Neutrophil (primary cell): Measurements from ENCODE around the gene GTF3C1.

Experiments
- H3K27ac ChIP-seq: fragments of 200-600 bp; sonication (generic); 2 replicates; pipeline ENCODE4 v1.5.1; 2016; ENCODE audit warnings: mild to moderate bottlenecking, moderate library complexity
- H3K27me3 ChIP-seq: fragments of 200-600 bp; sonication (generic); 2 replicates; pipeline ENCODE4 v1.6.0; 2016; ENCODE audit warnings: mild to moderate bottlenecking
- H3K36me3 ChIP-seq: fragments of 200-600 bp; sonication (generic); 2 replicates; pipeline ENCODE4 v1.5.1; 2017
- H3K4me1 ChIP-seq, 2 experiments: fragments of 200-600 bp in 1 of 2; sonication (generic) in 1 of 2; 1 replicate in 1 of 2; 2 replicates in 1 of 2; pipeline versions ENCODE4 v1.5.1 to v1.6.1; 2013 to 2016; ENCODE audit warnings: low read depth in 1 of 2, low read length in 1 of 2, mild to moderate bottlenecking in 1 of 2, moderate library complexity in 1 of 2; ENCODE audit not compliant: control insufficient read depth in 1 of 2, insufficient read depth in 1 of 2
- H3K4me3 ChIP-seq, 2 experiments: fragments of 200-600 bp in 1 of 2; sonication (generic) in 1 of 2; 1 replicate in 1 of 2; 2 replicates in 1 of 2; pipeline ENCODE4 v1.5.1; 2013 to 2016; ENCODE audit warnings: low read depth in 1 of 2, low read length in 1 of 2, mild to moderate bottlenecking in 1 of 2, moderate library complexity in 1 of 2
- H3K9me3 ChIP-seq: fragments of 200-600 bp; sonication (generic); 2 replicates; pipeline ENCODE4 v1.5.1; 2016
- TF ChIP-seq, protein P1 (sequence below): fragments of 200-600 bp; sonication (generic); IDR thresholded peaks from 2 replicates; pipeline ENCODE4 v1.5.1; 2016; ENCODE audit warnings: antibody characterized with exemption

Gene GTF3C1

DNA sequence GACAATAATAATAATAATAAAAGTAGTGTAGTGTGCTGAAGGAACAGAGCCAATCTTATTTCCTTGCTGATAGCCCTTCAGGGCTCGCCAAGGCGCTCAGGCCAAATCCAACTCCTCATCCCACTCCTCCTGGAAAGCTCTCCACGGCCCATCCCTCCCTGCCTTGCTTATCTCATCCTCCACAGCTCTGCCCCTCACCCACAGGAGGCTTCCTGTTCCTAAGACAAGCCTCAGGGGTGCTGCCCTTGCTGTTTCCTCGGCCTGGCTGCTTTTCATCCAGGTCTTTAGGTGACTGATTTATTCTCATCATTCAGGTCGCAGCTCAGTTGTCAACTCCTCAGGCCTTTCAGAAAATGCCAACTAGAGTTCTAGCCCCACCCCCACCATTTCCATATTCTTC, 11.2 kb downstream of the GTF3C1 start:
- Histone ChIP-seq H3K4me1 (no peaks in the 10 kb centered on the region), H3K9me3 (no peaks in the 10 kb centered on the region), H3K27me3 (no peaks in the 10 kb centered on the region), H3K36me3 (peaks cover 96% of the 10 kb centered on the region), H3K4me3 (no peak overlapping the region), H3K27ac (no peak overlapping the region)
- TF ChIP-seq, protein P1, sequence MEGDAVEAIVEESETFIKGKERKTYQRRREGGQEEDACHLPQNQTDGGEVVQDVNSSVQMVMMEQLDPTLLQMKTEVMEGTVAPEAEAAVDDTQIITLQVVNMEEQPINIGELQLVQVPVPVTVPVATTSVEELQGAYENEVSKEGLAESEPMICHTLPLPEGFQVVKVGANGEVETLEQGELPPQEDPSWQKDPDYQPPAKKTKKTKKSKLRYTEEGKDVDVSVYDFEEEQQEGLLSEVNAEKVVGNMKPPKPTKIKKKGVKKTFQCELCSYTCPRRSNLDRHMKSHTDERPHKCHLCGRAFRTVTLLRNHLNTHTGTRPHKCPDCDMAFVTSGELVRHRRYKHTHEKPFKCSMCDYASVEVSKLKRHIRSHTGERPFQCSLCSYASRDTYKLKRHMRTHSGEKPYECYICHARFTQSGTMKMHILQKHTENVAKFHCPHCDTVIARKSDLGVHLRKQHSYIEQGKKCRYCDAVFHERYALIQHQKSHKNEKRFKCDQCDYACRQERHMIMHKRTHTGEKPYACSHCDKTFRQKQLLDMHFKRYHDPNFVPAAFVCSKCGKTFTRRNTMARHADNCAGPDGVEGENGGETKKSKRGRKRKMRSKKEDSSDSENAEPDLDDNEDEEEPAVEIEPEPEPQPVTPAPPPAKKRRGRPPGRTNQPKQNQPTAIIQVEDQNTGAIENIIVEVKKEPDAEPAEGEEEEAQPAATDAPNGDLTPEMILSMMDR, result no peak

DNA sequence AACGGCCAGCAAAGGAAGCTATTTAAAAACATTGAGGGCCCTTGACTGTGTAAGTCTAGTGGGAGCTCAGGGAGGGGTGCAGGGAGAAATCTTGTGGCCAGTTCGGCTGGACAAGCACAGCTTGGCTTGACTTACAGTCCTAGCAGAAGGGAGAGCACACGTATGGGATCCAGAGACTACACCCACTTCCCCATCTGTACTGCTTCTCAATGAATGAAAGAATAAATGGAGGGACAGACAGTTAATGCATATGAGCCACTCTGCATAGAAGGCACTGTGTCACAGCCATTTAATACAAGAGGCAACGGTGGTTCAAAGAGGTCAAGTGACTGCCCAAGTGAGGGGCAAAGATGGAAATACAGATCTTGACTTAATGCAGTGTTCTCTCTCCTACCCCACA, 15.5 kb downstream of the GTF3C1 start:
- peaks cover 96% of the 10 kb centered on the region for H3K36me3 ChIP-seq
- H3K9me3 ChIP-seq, result no peaks in the 10 kb centered on the region
- TF ChIP-seq, protein P1, result no peak
- H3K27ac ChIP-seq, result no peak overlapping the region
- H3K4me3 ChIP-seq, result no peak overlapping the region
- no peaks in the 10 kb centered on the region for H3K27me3 ChIP-seq
- no peaks in the 10 kb centered on the region for H3K4me1 ChIP-seq

GRCh38 chr16:27531826-27532800, 17.6 kb downstream of the GTF3C1 start:
- H3K27me3 ChIP-seq, result no peaks in the 10 kb centered on the region
- H3K36me3 ChIP-seq, result peaks cover 98% of the 10 kb centered on the region
- no peak overlapping the region for H3K4me3 ChIP-seq

GRCh38 chr16:27531186-27531585, 18.5 kb downstream of the GTF3C1 start:
- Histone ChIP-seq H3K27ac (no peak overlapping the region), H3K9me3 (no peaks in the 10 kb centered on the region), H3K4me3 (no peak overlapping the region), H3K36me3 (peaks cover 98% of the 10 kb centered on the region), H3K4me1 (no peaks in the 10 kb centered on the region), H3K27me3 (no peaks in the 10 kb centered on the region)
- TF ChIP-seq, protein P1, result no peak

More at GRCh38 chr16:27531826-27532800, 17.6 kb downstream of the GTF3C1 start:
- Histone ChIP-seq H3K4me1 (no peaks in the 10 kb centered on the region), H3K9me3 (no peaks in the 10 kb centered on the region), H3K27ac (no peak overlapping the region)
- TF ChIP-seq, protein P1, result no peak

GRCh38 chr16:27529962-27530361, 19.8 kb downstream of the GTF3C1 start:
- Histone ChIP-seq H3K4me1 (no peaks in the 10 kb centered on the region), H3K27me3 (no peaks in the 10 kb centered on the region), H3K9me3 (no peaks in the 10 kb centered on the region), H3K27ac (no peak overlapping the region), H3K4me3 (no peak overlapping the region), H3K36me3 (peaks cover 97% of the 10 kb centered on the region)
- TF ChIP-seq, protein P1, result no peak
